GM12872 (cell line): Measurements from ENCODE around the gene IL17RD.

Source experiments
- CTCF ChIP-seq: IDR thresholded peaks from 3 replicates; pipeline ENCODE4 v1.5.1; 2011; ENCODE audit warnings: low read depth, mild to moderate bottlenecking, low read length, moderate library complexity; ENCODE audit not compliant: insufficient read depth

Gene IL17RD

GRCh38 chr3:57079474-57079831, 85.7 kb downstream of the IL17RD start:
- TF ChIP-seq CTCF, result no peak

- TF ChIP-seq CTCF, result 0 out of 3 replicates have a peak, but pooled peaks have one; percentile 20
Observed at GRCh38 chr3:57078635-57079473, 86.3 kb downstream of the IL17RD start.

- no peak for TF ChIP-seq CTCF
Observed at GRCh38 chr3:57078344-57078634, 86.9 kb downstream of the IL17RD start.

DNA sequence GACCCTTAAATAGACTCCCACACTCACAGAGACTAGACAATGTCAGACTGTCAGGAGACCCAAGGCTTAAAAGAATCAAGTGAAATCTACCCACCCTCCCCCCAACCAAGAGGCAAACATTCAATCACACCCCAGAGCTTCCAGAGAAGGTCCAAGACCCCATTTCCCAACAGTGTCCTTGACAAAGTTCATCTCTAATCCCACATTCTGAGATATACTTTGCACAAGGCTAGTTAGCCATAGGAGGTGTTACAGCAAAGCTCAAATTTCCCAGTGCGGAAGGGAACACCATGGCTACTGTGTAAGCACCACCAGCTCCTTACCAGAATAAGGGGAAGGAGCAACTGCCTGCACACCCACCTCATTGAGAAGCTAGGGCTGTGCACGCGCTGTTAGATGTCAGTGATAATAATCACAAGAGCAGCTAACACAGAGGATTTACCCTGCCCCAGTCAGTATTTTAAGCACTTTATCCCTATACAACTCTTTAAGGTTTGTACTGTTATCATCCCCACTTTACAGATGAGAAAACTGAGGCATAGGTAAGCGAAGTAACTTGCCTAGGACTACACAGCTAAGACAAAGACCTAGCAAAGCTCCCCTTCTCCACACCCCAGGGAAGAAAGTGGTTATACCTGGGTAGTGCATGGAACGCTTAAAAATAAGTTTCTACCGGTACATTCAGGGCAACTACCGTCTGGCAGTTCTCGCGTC, 87.4 kb downstream of the IL17RD start:
- TF ChIP-seq CTCF, result no peak

- TF ChIP-seq CTCF, result no peak
Observed at GRCh38 chr3:57076422-57076951, 88.7 kb downstream of the IL17RD start.

DNA sequence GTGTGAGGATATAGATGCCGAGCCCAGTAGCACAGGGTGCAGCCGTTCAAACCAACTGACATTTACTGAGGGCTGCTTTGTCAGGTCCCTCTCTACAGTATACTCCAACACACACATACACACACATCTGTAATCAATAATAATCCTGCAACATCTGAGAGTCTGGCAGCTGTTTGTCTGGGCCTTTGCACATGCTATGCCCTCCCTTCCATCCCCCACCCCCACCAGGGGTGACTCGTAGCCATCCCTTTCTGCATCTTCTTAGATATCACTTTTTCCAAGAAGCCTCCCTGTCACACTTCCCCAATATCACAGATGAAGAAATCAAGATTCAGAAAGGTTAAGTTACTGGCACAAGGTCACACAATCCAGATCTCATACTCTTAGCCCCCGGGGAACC, 91.0 kb downstream of the IL17RD start:
- no peak for TF ChIP-seq CTCF

GRCh38 chr3:57073628-57074027, 91.5 kb downstream of the IL17RD start:
- TF ChIP-seq CTCF, result no peak
